Measurements from ENCODE around the gene SPAAR.
"Not testable (repeated sequence)": the region's sequence is repeated elsewhere in the genome, so short reads cannot be mapped to it uniquely, and the experiment has no call there.

Gene SPAAR

GRCh38 chr9:35923598-35923926 is 14.3 kb downstream of the SPAAR start:
- DNase-seq (ENCODE audit: low spot score), result no peak

- DNase-seq (ENCODE audit: low spot score), result peak; percentile 67
Measured at GRCh38 chr9:35923927-35924763, 14.9 kb downstream of the SPAAR start.

GRCh38 chr9:35928591-35929452 is 19.5 kb downstream of the SPAAR start:
- DNase-seq (ENCODE audit: low spot score), result no peak

- DNase-seq (ENCODE audit: low spot score), result no peak
Measured at GRCh38 chr9:35929453-35929718, 20.1 kb downstream of the SPAAR start.

- no peak for DNase-seq (ENCODE audit: low spot score)
Measured at GRCh38 chr9:35930521-35930920, 21.2 kb downstream of the SPAAR start.

- no peak for DNase-seq (ENCODE audit: low spot score)
Measured at GRCh38 chr9:35930989-35931388, 21.7 kb downstream of the SPAAR start.

- no peak for DNase-seq (ENCODE audit: low spot score)
Measured at GRCh38 chr9:35932735-35933134, 23.4 kb downstream of the SPAAR start.

- DNase-seq (ENCODE audit: low spot score), result no peak
Measured at GRCh38 chr9:35933550-35934067, 24.3 kb downstream of the SPAAR start.

- DNase-seq (ENCODE audit: low spot score), result not testable (repeated sequence)
Measured at GRCh38 chr9:35934069-35934468, 24.8 kb downstream of the SPAAR start.

- DNase-seq (ENCODE audit: low spot score), result no peak
Measured at GRCh38 chr9:35935261-35935660, 26.0 kb downstream of the SPAAR start.

- DNase-seq (ENCODE audit: low spot score), result no peak
Measured at GRCh38 chr9:35935755-35936509, 26.6 kb downstream of the SPAAR start.

GRCh38 chr9:35937227-35937626 is 27.9 kb downstream of the SPAAR start:
- no peak for DNase-seq (ENCODE audit: low spot score)

GRCh38 chr9:35938474-35939356 is 29.4 kb downstream of the SPAAR start:
- DNase-seq (ENCODE audit: low spot score), result no peak

GRCh38 chr9:35939679-35940250 is 30.5 kb downstream of the SPAAR start:
- no peak for DNase-seq (ENCODE audit: low spot score)

GRCh38 chr9:35940458-35941407 is 31.4 kb downstream of the SPAAR start:
- DNase-seq (ENCODE audit: low spot score), result no peak

- no peak for DNase-seq (ENCODE audit: low spot score)
Measured at GRCh38 chr9:35942286-35942685, 33.0 kb downstream of the SPAAR start.

- no peak for DNase-seq (ENCODE audit: low spot score)
Measured at GRCh38 chr9:35944173-35944572, 34.9 kb downstream of the SPAAR start.

GRCh38 chr9:35944841-35945240 is 35.6 kb downstream of the SPAAR start:
- DNase-seq (ENCODE audit: low spot score), result no peak

GRCh38 chr9:35945341-35946018 is 36.2 kb downstream of the SPAAR start:
- DNase-seq (ENCODE audit: low spot score), result peak; percentile 79
